HCEC 1CT (cell line): ENCODE results near the gene GDF11.

Experiments used
- DNase-seq: peaks from one replicate; pipeline ENCODE4 v3.0.0-alpha.2; 2017

Gene GDF11

DNA sequence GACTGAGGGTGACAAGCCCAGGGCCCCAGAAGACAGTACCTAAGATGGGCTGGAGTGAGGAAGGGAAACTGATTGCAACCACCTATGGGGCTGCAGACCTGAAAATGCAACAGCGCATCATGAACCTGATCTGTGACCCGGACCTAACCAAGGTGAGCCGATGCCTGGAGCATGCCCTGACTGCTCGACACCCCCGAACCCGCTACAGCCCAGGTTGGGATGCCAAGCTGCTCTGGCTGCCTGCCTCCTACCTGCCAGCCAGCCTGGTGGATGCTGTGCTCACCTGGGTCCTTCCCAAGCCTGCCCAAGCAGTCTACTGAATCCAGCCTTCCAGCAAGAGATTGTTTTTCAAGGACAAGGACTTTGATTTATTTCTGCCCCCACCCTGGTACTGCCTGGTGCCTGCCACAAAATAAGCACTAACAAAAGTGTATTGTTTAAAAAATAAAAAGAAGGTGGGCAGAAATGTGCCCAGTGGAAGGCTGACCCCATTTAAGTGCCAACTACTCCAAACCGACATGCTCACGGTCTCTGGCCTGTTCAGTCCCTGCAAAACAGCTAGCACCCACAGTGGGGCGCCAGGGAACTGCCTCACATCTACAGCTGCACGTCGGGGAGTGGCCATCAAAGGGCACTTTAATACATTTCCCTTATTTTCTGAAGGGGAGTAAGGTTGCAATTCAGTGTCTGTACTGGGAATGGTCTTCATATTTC, 18.5 kb upstream of the GDF11 start:
- DNase-seq = peak; percentile 60

- DNase-seq = no peak
Measured at GRCh38 chr12:55724940-55725309, 18.0 kb upstream of the GDF11 start.

GRCh38 chr12:55725556-55725955, 17.4 kb upstream of the GDF11 start:
- no peak for DNase-seq

- DNase-seq = no peak
Measured at GRCh38 chr12:55726971-55727370, 16.0 kb upstream of the GDF11 start.

- DNase-seq = peak; percentile 47
Measured at GRCh38 chr12:55727643-55728185, 15.2 kb upstream of the GDF11 start.

- DNase-seq = peak; percentile 59
Measured at GRCh38 chr12:55728186-55728938, 14.6 kb upstream of the GDF11 start.

- peak; percentile 94 for DNase-seq
Measured at GRCh38 chr12:55728939-55729818, 13.7 kb upstream of the GDF11 start, which contains the start of gene CD63. CD63 (minus strand) TSS chr12:55729009; CDS start chr12:55728341, 668 bp downstream.

DNA sequence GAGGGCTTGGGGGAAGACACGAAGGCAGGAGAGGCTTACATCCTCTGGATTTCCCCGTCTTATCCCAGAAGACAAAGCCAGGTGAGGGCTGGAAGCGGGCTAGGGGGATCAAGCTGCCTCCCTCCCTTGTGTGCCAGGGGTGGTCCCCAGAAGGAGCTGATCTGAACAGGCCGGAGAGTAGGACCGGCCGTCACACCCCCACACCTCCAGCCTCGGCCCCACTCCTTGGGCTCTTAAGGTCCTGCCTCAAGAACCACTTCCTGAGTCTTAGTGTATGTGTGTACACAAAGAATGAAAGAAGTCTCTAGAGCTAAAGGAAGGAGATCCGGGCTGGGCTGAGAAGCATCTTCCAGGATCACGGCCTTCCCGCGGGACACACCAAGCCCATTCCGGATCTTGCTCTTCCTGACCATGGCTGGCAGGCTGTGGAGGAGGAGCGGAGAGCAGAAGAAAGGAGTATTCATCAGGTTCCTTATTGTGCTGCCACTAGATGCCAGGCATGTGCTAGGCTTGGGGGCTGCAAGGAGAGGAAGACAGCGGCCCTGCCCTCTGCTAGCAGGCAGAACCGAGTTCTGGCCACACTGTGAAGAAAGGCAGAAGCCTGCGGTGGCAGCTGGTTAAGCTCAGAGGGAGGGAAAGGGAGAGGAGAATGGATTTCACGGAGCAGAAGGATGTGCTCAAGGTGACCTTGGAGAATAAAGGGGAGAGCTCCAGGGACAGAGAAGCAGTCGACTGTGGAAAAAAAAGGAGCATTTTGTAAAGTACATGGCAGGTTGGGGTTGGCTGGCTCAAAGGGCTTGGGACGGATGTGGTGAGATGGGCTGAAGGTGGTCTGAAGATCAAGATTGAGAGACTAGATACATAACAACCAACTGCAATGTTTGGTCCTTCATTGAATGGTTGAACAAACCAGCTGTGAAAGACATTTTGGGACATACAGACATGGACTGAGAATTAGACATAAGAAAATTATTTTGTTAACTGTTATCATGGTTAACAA, 12.8 kb upstream of the GDF11 start:
- peak; percentile 69 for DNase-seq

- DNase-seq = no peak
Measured at GRCh38 chr12:55732288-55732687, 10.6 kb upstream of the GDF11 start.

DNA sequence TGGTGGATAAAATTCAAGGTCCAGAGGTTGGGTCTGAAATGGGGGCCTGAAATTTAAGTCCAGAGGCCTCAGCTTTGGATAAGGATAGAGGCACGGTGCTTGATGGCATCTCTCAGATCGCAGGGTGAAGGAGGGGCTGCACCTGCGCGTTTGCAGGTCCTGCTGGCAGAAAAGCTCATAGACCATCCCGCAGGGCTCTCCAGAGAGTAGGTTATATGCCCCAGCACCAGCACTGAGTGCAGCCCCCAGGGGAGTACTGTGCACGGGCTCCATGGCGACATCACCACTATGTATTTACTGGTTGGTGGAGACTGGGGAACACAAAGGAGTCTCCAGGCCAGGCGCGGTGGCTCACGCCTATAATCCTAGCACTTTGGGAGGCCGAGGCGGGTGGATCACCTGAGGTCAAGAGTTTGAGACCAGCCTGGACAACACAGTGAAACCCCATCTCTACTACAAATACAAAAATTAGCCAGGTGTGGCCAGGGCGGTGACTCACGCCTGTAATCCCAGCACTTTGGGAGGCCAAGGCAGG, 9.8 kb upstream of the GDF11 start:
- no peak for DNase-seq

DNA sequence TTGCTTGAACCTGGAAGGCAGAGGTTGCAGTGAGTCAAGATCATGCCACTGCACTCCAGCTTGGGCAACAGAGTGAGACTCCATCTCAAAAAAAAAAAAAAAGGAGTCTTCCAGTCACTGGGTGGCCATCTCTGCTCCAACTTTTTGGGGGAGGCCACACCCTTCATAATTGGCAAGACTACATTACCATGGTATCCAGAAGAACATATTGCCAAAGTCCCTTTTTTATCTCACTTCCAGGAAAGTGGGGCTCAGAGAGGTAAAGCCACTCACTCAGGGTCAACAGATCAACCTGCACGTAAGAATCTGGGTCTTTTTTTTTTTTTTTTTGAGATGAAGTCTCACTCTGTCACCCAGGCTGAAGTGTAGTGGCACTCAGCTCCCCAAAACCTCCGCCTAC, 9.1 kb upstream of the GDF11 start:
- no peak for DNase-seq

DNA sequence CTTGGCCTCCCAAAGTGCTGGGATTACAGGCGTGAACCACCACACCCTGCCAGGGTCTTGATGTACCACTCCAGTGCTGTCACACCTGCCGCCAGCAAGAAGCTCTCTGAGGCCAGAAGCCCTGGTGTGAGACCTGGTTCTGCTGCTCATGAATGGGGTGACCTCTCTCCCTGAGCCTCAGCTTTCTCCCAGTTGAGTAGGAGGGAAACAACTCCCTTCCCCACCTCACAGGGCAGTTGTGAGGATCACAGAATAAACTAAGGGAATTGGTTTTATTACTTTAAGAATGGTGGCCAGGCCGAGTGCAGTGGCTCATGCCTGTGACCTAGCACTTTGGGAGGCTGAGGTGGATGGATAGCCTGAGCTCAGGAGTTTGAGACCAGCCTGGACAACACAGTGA, 8.3 kb upstream of the GDF11 start:
- DNase-seq = no peak

- DNase-seq = no peak
Measured at GRCh38 chr12:55736076-55736475, 6.8 kb upstream of the GDF11 start.

GRCh38 chr12:55736780-55737580, 5.9 kb upstream of the GDF11 start:
- peak; percentile 60 for DNase-seq

DNA sequence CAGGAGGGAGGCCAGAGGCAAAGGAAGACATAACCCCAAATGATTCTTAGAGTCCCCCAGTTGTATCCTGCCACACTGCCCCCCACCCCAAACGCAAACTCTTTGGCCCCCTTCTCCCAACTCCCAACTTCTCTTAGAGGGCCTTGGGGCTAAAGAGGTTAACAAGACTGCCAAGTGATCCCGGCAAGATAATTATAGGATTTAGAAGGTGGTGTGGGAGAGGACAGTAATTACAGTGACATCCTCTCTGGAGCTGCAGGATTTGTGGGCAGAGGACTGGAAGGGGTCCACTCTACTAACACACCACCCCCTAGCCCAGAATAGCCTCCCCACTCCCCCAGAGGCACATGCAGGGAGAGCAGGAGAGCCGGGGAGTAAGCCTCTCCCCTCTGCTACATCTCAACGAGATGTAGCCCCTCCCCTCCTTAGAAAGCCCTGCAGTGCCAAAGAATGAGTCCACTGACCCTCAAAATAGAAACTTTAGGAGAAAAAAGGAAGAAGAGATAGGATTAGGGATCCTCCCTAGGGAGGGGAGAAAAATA, 5.3 kb upstream of the GDF11 start:
- DNase-seq = no peak

DNA sequence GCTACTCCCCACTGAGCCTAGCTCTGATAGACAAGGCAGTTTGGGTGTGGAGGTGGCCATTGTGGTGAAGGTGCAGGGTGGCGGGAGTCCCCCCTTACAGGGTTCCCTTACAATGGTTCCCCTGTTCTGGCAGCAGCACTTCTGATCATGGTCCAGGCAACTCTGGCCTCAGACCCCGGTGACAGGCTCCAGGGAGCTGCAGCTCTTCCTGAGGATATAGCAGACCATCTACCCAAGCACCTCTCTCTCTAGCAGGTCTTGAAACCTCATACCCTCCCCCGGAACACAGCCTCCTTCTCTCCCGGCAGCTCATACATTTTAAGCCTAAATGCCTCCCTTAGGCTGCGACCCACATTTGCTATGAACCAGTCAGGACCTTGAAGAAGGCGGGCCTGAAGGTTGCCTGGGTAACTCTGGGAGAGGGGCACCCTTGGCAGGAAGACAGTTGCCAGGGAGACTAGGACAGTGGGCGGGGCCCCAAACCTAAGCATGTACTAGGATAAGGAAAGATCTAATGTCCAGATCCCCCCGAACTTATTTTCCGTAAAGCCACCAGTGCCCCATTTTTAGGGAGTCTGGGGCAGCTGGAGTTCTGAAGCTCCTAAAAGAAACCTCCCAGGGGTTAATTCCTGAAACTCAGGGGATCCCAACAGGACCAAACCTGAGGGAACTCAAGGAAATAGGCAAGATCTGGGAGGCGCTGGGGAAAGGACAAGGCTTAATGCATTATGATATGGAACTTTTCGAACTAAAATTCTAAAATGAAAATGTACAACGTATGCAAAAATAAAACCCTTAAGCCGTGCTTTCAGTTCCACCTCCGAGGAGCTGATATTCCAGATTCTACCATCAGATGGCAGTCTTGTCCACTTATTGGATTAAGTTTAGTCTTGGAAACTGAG, 4.5 kb upstream of the GDF11 start:
- peak; percentile 84 for DNase-seq

- no peak for DNase-seq
Measured at GRCh38 chr12:55739025-55739378, 3.9 kb upstream of the GDF11 start.

GRCh38 chr12:55741931-55742680, 816 bp upstream of the GDF11 start:
- DNase-seq = no peak
